Heart left ventricle (tissue), 16 donors: ENCODE data around the gene RASGEF1C. TPM values are rescaled to one million over a fixed set of nuclear protein-coding genes. Genes with fewer than 3 reads are reported as not detected.

Experiments used
- ATAC-seq, 4 donors: fragments of 200-7000 bp; cut with Tn5 transposase; one replicate each; pipeline ENCODE4 v1.9.1; 2020 to 2022; ENCODE audit warnings: moderate library complexity in 4 of 4, mild to moderate bottlenecking in 3 of 4, moderate number of reproducible peaks in 1 of 4
- DNase-seq, 5 donors: peaks; one replicate each; pipeline ENCODE4 v3.0.0-alpha.2; 2020
- H3K27ac ChIP-seq, 12 donors: fragments of 200-600 bp; sonication (generic) in 4 of 12; one replicate each; pipeline versions ENCODE4 v1.5.0 to v1.8.0; 2016 to 2022; ENCODE audit warnings: mild to moderate bottlenecking in 2 of 12
- H3K27me3 ChIP-seq, 9 donors: fragments of 200-600 bp; sonication (generic) in 2 of 9; one replicate each; pipeline versions ENCODE4 v1.5.1 to v1.8.0; 2016 to 2022; ENCODE audit warnings: mild to moderate bottlenecking in 3 of 9
- H3K36me3 ChIP-seq, 9 donors: fragments of 200-600 bp; sonication (generic) in 2 of 9; one replicate each; pipeline versions ENCODE4 v1.5.0 to v1.8.0; 2018 to 2022; ENCODE audit warnings: mild to moderate bottlenecking in 2 of 9
- H3K4me1 ChIP-seq, 12 donors: fragments of 200-600 bp; sonication (generic) in 4 of 12; one replicate each; pipeline versions ENCODE4 v1.5.0 to v1.8.0; 2016 to 2022; ENCODE audit warnings: mild to moderate bottlenecking in 3 of 12
- H3K4me3 ChIP-seq, 12 donors: fragments of 200-600 bp; sonication (generic) in 4 of 12; one replicate each; pipeline versions ENCODE4 v1.5.0 to v1.8.0; 2017 to 2022; ENCODE audit warnings: mild to moderate bottlenecking in 9 of 12, moderate library complexity in 4 of 12
- H3K9me3 ChIP-seq, 12 donors: fragments of 200-600 bp; sonication (generic) in 4 of 12; one replicate each; pipeline versions ENCODE4 v1.5.0 to v1.8.0; 2016 to 2022; ENCODE audit warnings: mild to moderate bottlenecking in 1 of 12
- CTCF ChIP-seq, 12 donors: fragments of 200-600 bp; sonication (generic) in 4 of 12; IDR thresholded peaks; one replicate each; pipeline versions ENCODE4 v1.5.0 to v1.8.0; 2018 to 2022; ENCODE audit warnings: antibody characterized with exemption in 12 of 12, mild to moderate bottlenecking in 5 of 12
- POLR2A ChIP-seq, 2 donors: fragments of 450-650 bp; IDR thresholded peaks; one replicate each; pipeline ENCODE4 v1.6.1; 2017; ENCODE audit warnings: antibody characterized with exemption in 2 of 2, mild to moderate bottlenecking in 2 of 2, moderate library complexity in 2 of 2
- WGBS, 4 donors: extraction: QIAGEN DNeasy Blood & Tissue Kit in 2 of 4; methylation state at CpG; one replicate each; pipeline versions ENCODE4 v1.1.5 to v1.1.7; 2013 to 2018; 5-methylcytosine and 5-hydroxymethylcytosine counted together
- intact Hi-C, 10 donors: fragments of 100-400 bp; cut with DNase I; formaldehyde crosslinking; loops; one replicate each; pipeline versions ENCODE4 v1.11.1 to v1.14.2; 2022
- polyA plus RNA-seq, 2 donors: library from polyadenylated mRNA; stranded (reverse); fragments of 200-250 nt; gene quantifications; one replicate each; pipeline ENCODE4 v1.2.3, GENCODE V29; 2013
- total RNA-seq, 9 donors: library from RNA; depleted of rRNA in 2 of 9; stranded (reverse); fragments of >200 nt in 2 of 9; fragmentation: NEBNext Ultra II Directional in 3 of 9; extraction: Animal tissue kit (Norgen Biotek cat#: 25700) in 3 of 9; gene quantifications; one replicate each; pipeline versions ENCODE4 v1.1.0 to v1.2.4, GENCODE V29; 2016 to 2023
- donor health status: ischemic (EF 13 %, LVEDD 7.1; RV severe dilation, severe dysfunction).
- donor health status: healthy with polysubstance abuse.
- donor health status: DM: no; HTN: yes; CAD: no.
- donor health status: DM: no; HTN: no; CAD: no.
- donor health status: ischemic (EF 25% LVEDD 6.9; RV normal size, moderate dysfunction).
- donor health status: ischemic (EF 25% LVEDD 5.7; RV mildly dilated, moderate dysfunction).
- donor health status: healthy.
- donor health status: DM: yes; HTN: yes; CAD: no.
- donor health status: ischemic (EF 35%, LVEDD 5.7; RV mildly dilated, moderate dysfunction).
- donor health status: nonischemic (EF 11% LVEDD 7.7; RV severe dilation, severe dysfunction).
- donor health status: DM: yes; HTN: yes; CAD: no.
- donor health status: PGD.
- donor health status: ischemic (EF 29% LVEDD 5.4; RV normal size, mild dysfunction).
- donor health status: nonischemic (EF 23%, LVEDD 6.1; RV moderate dilation, normal function).

RASGEF1C gene
- total and polyA plus RNA-seq, 11 donors, result 0.14 to 0.75 (median 0.19) TPM; not detected in 4

GRCh38 chr5:180222056-180222455, 13.0 kb upstream of the RASGEF1C start:
- H3K27me3 ChIP-seq, result no peaks in the 10 kb centered on the region
- no peaks in the 10 kb centered on the region for H3K4me1 ChIP-seq
- H3K4me3 ChIP-seq, result no peak overlapping the region
- intact Hi-C loops, result no loop called here
- ATAC-seq (no peak), DNase-seq (no peak)
- peaks cover 0 to 95% (median 66%) of the 10 kb centered on the region in 12 donors for H3K9me3 ChIP-seq
- no peak overlapping the region for H3K27ac ChIP-seq
- TF ChIP-seq POLR2A (IDR thresholded peaks at IDR 0.05), result no peak
- peaks cover 0 to 10% (median 0%) of the 10 kb centered on the region in 9 donors for H3K36me3 ChIP-seq
- 94 to 95% (median 95%) methylated on average over 10 to 11 of the region's 11 CpGs for WGBS, 4 donors

- H3K36me3 ChIP-seq, result no peaks in the 10 kb centered on the region
- 94 to 98% (median 94%) methylated on average over 5 of the region's 5 CpGs for WGBS, 4 donors
These were observed 8.8 kb upstream of the RASGEF1C start for GRCh38 chr5:180217797-180218196.

GRCh38 chr5:180216646-180217171, 7.7 kb upstream of the RASGEF1C start:
- no peak overlapping the region for H3K4me3 ChIP-seq
- H3K36me3 ChIP-seq, result no peaks in the 10 kb centered on the region
- no peak overlapping the region for H3K27ac ChIP-seq
- no peak for TF ChIP-seq POLR2A (IDR thresholded peaks at IDR 0.05)
- TF ChIP-seq CTCF (IDR thresholded peaks at IDR 0.05), result no peak
- DNase-seq (no peak), ATAC-seq (no peak)
- H3K4me1 ChIP-seq, result no peaks in the 10 kb centered on the region
- intact Hi-C loops, result no loop called here
- peaks cover 0 to 5% (median 0%) of the 10 kb centered on the region in 9 donors for H3K27me3 ChIP-seq
- WGBS, 4 donors, result 92 to 97% (median 93%) methylated on average over 15 of the region's 15 CpGs
- peaks cover 0 to 62% (median 41%) of the 10 kb centered on the region in 12 donors for H3K9me3 ChIP-seq

More at GRCh38 chr5:180217797-180218196, 8.8 kb upstream of the RASGEF1C start:
- DNase-seq, result no peak
- H3K9me3 ChIP-seq, result peaks cover 0 to 73% (median 51%) of the 10 kb centered on the region in 12 donors
- TF ChIP-seq CTCF (IDR thresholded peaks at IDR 0.05), result no peak
- TF ChIP-seq POLR2A (IDR thresholded peaks at IDR 0.05), result no peak
- H3K27ac ChIP-seq, result no peak overlapping the region
- H3K27me3 ChIP-seq, result no peaks in the 10 kb centered on the region
- ATAC-seq, result no peak
- H3K4me1 ChIP-seq, result no peaks in the 10 kb centered on the region
- H3K4me3 ChIP-seq, result no peak overlapping the region
- intact Hi-C loops, result no loop called here

- WGBS, 4 donors, result 88 to 95% (median 91%) methylated on average over 31 to 34 of the region's 34 CpGs
- no peaks in the 10 kb centered on the region for H3K4me1 ChIP-seq
- H3K27me3 ChIP-seq, result peaks cover 0 to 11% (median 0%) of the 10 kb centered on the region in 9 donors
- no peak overlapping the region for H3K4me3 ChIP-seq
- H3K27ac ChIP-seq, result no peak overlapping the region
- no peak for DNase-seq
- TF ChIP-seq POLR2A (IDR thresholded peaks at IDR 0.05) (no peak), CTCF (IDR thresholded peaks at IDR 0.05) (no peak)
- no peaks in the 10 kb centered on the region for H3K36me3 ChIP-seq
- intact Hi-C loops, result no loop called here
- peaks cover 0 to 55% (median 37%) of the 10 kb centered on the region in 12 donors for H3K9me3 ChIP-seq
- ATAC-seq, result no peak
These were observed 7.0 kb upstream of the RASGEF1C start for GRCh38 chr5:180215783-180216630.
